K562 (cell line): ENCODE data around the gene LAMB4. TPM values are rescaled to one million over a fixed set of nuclear protein-coding genes. Genes with fewer than 3 reads are reported as not detected.

Experiments
- ATAC-seq: fragments of 200-7000 bp; cut with Tn5 transposase; 3 replicates; pipeline ENCODE4 v1.9.1; 2020; ENCODE audit warnings: moderate library complexity
- BruUV-seq: library from RNA; stranded (reverse); fragments of 400-500 nt; replicated peaks from 2 replicates; lab custom pipeline; 2021; lab: Mats Ljungman, UMichigan
- CTCF ChIA-PET: fragments of 300-600 bp; formaldehyde crosslinking; extraction: SDS; loops from one replicate; lab custom pipeline; 2021; ENCODE audit warnings: low intra/inter-chr PET ratio; lab: Yijun Ruan, JAX
- POLR2A ChIA-PET: fragments of 300-600, 350-650 bp; sonication (Branson Sonifier 250); formaldehyde crosslinking; extraction: SDS; loops from one replicate; lab custom pipeline; 2021; ENCODE audit warnings: antibody characterized with exemption, inconsistent platforms; lab: Yijun Ruan, JAX
- DNase-seq, 4 experiments: peaks; one replicate each; pipeline versions ENCODE4 v3.0.0 to v3.0.0-alpha.2; 2011 to 2018; ENCODE audit warnings: low spot score in 3 of 4, mixed read lengths in 3 of 4; ENCODE audit errors: extremely low read depth in 1 of 4
- FAIRE-seq: peaks from 2 replicates; lab custom pipeline; 2011; peaks lifted over from hg19 to GRCh38; lab: Jason Lieb, UNC
- H2AFZ ChIP-seq: 2 replicates; pipeline ENCODE4 v1.6.0; 2011; ENCODE audit warnings: low read depth, low read length, control low read depth, inconsistent platforms
- H3K27ac ChIP-seq: fragments of 200-600 bp; 3 replicates; pipeline ENCODE4 v1.8.0; 2011; ENCODE audit warnings: low read depth, mild to moderate bottlenecking, control low read depth, inconsistent platforms, low read length, moderate library complexity, mixed read lengths; ENCODE audit errors: extremely low read depth
- H3K27me3 ChIP-seq, 2 experiments: fragments of 300-600 bp in 1 of 2; 2 replicates in 1 of 2; 3 replicates in 1 of 2; pipeline versions ENCODE4 v1.6.0 to v1.8.0; 2011; ENCODE audit warnings: inconsistent platforms in 2 of 2, low read length in 2 of 2, mild to moderate bottlenecking in 1 of 2, mixed read lengths in 1 of 2, moderate library complexity in 1 of 2; ENCODE audit not compliant: control insufficient read depth in 2 of 2, insufficient read depth in 2 of 2
- H3K36me3 ChIP-seq: fragments of 300-600 bp; 3 replicates; pipeline ENCODE4 v1.8.0; 2011; ENCODE audit warnings: mild to moderate bottlenecking, low read length, inconsistent platforms; ENCODE audit not compliant: control insufficient read depth, insufficient read depth
- H3K4me1 ChIP-seq, 2 experiments: fragments of 200-600 bp in 1 of 2; replicated peaks in 1 of 2; 2 replicates in 1 of 2; 3 replicates in 1 of 2; pipeline versions ENCODE4 v1.5.1 to v1.8.0; 2011; ENCODE audit warnings: inconsistent platforms in 2 of 2, low read length in 2 of 2, mild to moderate bottlenecking in 1 of 2, mixed read lengths in 1 of 2, moderate library complexity in 1 of 2; ENCODE audit not compliant: control insufficient read depth in 2 of 2, insufficient read depth in 2 of 2
- H3K4me2 ChIP-seq: 2 replicates; pipeline ENCODE4 v1.6.1; 2011; ENCODE audit warnings: low read length, control low read depth, inconsistent platforms, mixed read lengths; ENCODE audit not compliant: insufficient read depth
- H3K4me3 ChIP-seq: fragments of 200-600 bp; sonication (generic), shearing (Covaris generic); 2 replicates; pipeline ENCODE4 v1.5.1; 2016; ENCODE audit warnings: control low read depth, inconsistent platforms
- H3K79me2 ChIP-seq: fragments of 200-600 bp; 3 replicates; pipeline ENCODE4 v1.8.0; 2011; ENCODE audit warnings: low read length, inconsistent platforms; ENCODE audit not compliant: control insufficient read depth, insufficient read depth
- H3K9ac ChIP-seq, 2 experiments: 2 replicates each; pipeline versions ENCODE4 v1.6.0 to v1.6.1; 2011; ENCODE audit warnings: low read depth in 2 of 2, low read length in 2 of 2, control low read depth in 1 of 2, inconsistent platforms in 1 of 2, mild to moderate bottlenecking in 1 of 2, mixed read lengths in 1 of 2; ENCODE audit not compliant: insufficient read depth in 1 of 2
- H3K9me1 ChIP-seq: one replicate; pipeline ENCODE4 v1.6.0; 2011; ENCODE audit warnings: inconsistent platforms, mild to moderate bottlenecking, low read length, moderate library complexity; ENCODE audit not compliant: control insufficient read depth, insufficient read depth
- H3K9me3 ChIP-seq: replicated peaks from 2 replicates; pipeline ENCODE4 v1.5.1; 2011; ENCODE audit warnings: low read depth, low read length, inconsistent platforms; ENCODE audit not compliant: control insufficient read depth, insufficient read depth
- H4K20me1 ChIP-seq: replicated peaks from 2 replicates; pipeline ENCODE4 v1.6.1; 2011; ENCODE audit warnings: low read length, inconsistent platforms, mixed read lengths; ENCODE audit not compliant: control insufficient read depth, insufficient read depth
- CBX8 ChIP-seq: fragments of 200-600 bp; sonication (generic); IDR thresholded peaks from 2 replicates; pipeline ENCODE4 v1.6.1; 2012; ENCODE audit warnings: borderline replicate concordance, mixed run types, low read depth, mild to moderate bottlenecking, moderate library complexity, mixed read lengths, low read length, control low read depth, inconsistent platforms; ENCODE audit not compliant: poor library complexity, severe bottlenecking; ENCODE audit errors: extremely low read depth
- DPF2 ChIP-seq: fragments of 450-650 bp; IDR thresholded peaks from 2 replicates; pipeline ENCODE4 v1.6.1; 2016
- L3MBTL2 ChIP-seq: fragments of 450-650 bp; IDR thresholded peaks from 2 replicates; pipeline ENCODE4 v1.6.1; 2016; ENCODE audit warnings: mild to moderate bottlenecking, moderate library complexity
- LCOR ChIP-seq: sonication (generic); formaldehyde crosslinking; IDR thresholded peaks from 2 replicates; pipeline ENCODE4 v1.8.0; 2022; ENCODE audit warnings: mild to moderate bottlenecking, missing genetic modification reagents
- MTA2 ChIP-seq: fragments of 450-650 bp; IDR thresholded peaks from 2 replicates; pipeline ENCODE4 v1.6.1; 2016; ENCODE audit warnings: low read depth
- MYBL2 ChIP-seq, 2 experiments: fragments of 450-650 bp in 1 of 2; sonication (generic) in 1 of 2; formaldehyde crosslinking in 1 of 2; IDR thresholded peaks; 2 replicates each; pipeline versions ENCODE4 v1.6.1 to v1.8.1; 2017 to 2022; ENCODE audit warnings: borderline replicate concordance in 1 of 2, inconsistent platforms in 1 of 2, low read depth in 1 of 2, mild to moderate bottlenecking in 1 of 2, missing genetic modification reagents in 1 of 2, moderate library complexity in 1 of 2
- NR2C1 ChIP-seq, 2 experiments: fragments of 450-650 bp; IDR thresholded peaks; 2 replicates each; pipeline ENCODE4 v1.6.1; 2017; ENCODE audit warnings: mild to moderate bottlenecking in 2 of 2, antibody characterized with exemption in 1 of 2, inconsistent platforms in 1 of 2, missing compliant biosample characterization in 1 of 2, missing genetic modification characterization in 1 of 2
- NR2C2 ChIP-seq, 2 experiments: fragments of 200-800 bp in 1 of 2; sonication (Bioruptor generic) in 1 of 2; sonication (generic) in 1 of 2; formaldehyde crosslinking in 1 of 2; IDR thresholded peaks; 2 replicates each; pipeline versions ENCODE4 v1.6.1 to v1.8.0; 2016 to 2022; ENCODE audit warnings: mild to moderate bottlenecking in 1 of 2, missing compliant biosample characterization in 1 of 2, missing genetic modification characterization in 1 of 2, missing genetic modification reagents in 1 of 2
- SMARCA4 ChIP-seq: fragments of 450-650 bp; IDR thresholded peaks from 2 replicates; pipeline ENCODE4 v1.6.1; 2016
- STAT5A ChIP-seq: IDR thresholded peaks from 2 replicates; pipeline ENCODE4 v1.6.1; 2012; ENCODE audit warnings: low read length, inconsistent platforms, borderline replicate concordance
- TEAD4 ChIP-seq, 2 experiments: sonication (generic) in 1 of 2; formaldehyde crosslinking in 1 of 2; IDR thresholded peaks; 2 replicates each; pipeline versions ENCODE4 v1.6.1 to v1.8.0; 2012 to 2022; ENCODE audit warnings: borderline replicate concordance in 1 of 2, inconsistent platforms in 1 of 2, low read length in 1 of 2, mild to moderate bottlenecking in 1 of 2, missing genetic modification reagents in 1 of 2
- ZNF224 ChIP-seq: sonication (generic); formaldehyde crosslinking; IDR thresholded peaks from 2 replicates; pipeline ENCODE4 v1.8.0; 2022; ENCODE audit warnings: mild to moderate bottlenecking, missing genetic modification reagents
- ZNF79 ChIP-seq: fragments of 250-450 bp; sonication (Bioruptor Pico); IDR thresholded peaks from 2 replicates; pipeline ENCODE4 v1.4.0; 2020; ENCODE audit warnings: low read depth, mild to moderate bottlenecking, moderate library complexity
- WGBS: fragments of 100-300 bp; shearing (Covaris generic); methylation state at CpG from one replicate; pipeline ENCODE4 v1.1.6; 2016; ENCODE audit warnings: low coverage, mixed read lengths; ENCODE audit not compliant: insufficient coverage; ENCODE audit errors: missing lambda C conversion rate; 5-methylcytosine and 5-hydroxymethylcytosine counted together
- in situ Hi-C: fragments of 300-500 bp; cut with MboI; formaldehyde crosslinking; loops from 4 replicates; pipeline ENCODE4 v1.15.0; 2018; ENCODE audit warnings: inconsistent platforms, mixed read lengths
- intact Hi-C: fragments of 100-400 bp; cut with micrococcal nuclease; formaldehyde crosslinking; loops from 2 replicates; pipeline ENCODE4 v1.14.2; 2022
- polyA plus RNA-seq, 8 experiments: library from polyadenylated mRNA; depleted of rRNA in 4 of 8; stranded (reverse) in 5 of 8; unstranded in 3 of 8; fragments of >200 nt; fragmentation: Nextera tagmentation in 2 of 8; fragmentation: Illumina TruSeq in 1 of 8; extraction: Ambion mirVana in 2 of 8; extraction: Trizol in 1 of 8; gene quantifications; 2 replicates each; pipeline versions ENCODE4 v1.2.1 to v1.2.3, GENCODE V29; 2011 to 2014; ENCODE audit warnings: inconsistent platforms in 1 of 8, missing spikeins in 1 of 8
- total RNA-seq, 7 experiments: library from RNA; depleted of rRNA in 6 of 7; stranded (reverse); fragments of >200 nt in 6 of 7; fragmentation: Illumina TruSeq in 2 of 7; extraction: Trizol in 2 of 7; gene quantifications; 2 replicates each; pipeline versions ENCODE4 v1.2.1 to v1.2.3, GENCODE V29; 2011 to 2021; ENCODE audit warnings: low replicate concordance in 1 of 7
- TF ChIP-seq, protein P1 (sequence below): fragments of 250-450 bp; sonication (Bioruptor Pico); IDR thresholded peaks from 2 replicates; pipeline ENCODE4 v1.8.0; 2022; ENCODE audit warnings: moderate library complexity, mild to moderate bottlenecking, inconsistent platforms
- TF ChIP-seq, protein P2 (sequence below), 2 experiments: IDR thresholded peaks; 2 replicates each; pipeline ENCODE4 v1.6.1; 2012; ENCODE audit warnings: improper control_type of control experiment in 2 of 2, low read depth in 2 of 2, low read length in 2 of 2, borderline replicate concordance in 1 of 2

Gene LAMB4
- total and polyA plus RNA-seq, 9 of the 15 experiments (the other 6 are each of a cell fraction or from before 2014, with no cell fraction given): 0.06 to 0.13 (median 0.07) TPM; not detected in 6

DNA sequence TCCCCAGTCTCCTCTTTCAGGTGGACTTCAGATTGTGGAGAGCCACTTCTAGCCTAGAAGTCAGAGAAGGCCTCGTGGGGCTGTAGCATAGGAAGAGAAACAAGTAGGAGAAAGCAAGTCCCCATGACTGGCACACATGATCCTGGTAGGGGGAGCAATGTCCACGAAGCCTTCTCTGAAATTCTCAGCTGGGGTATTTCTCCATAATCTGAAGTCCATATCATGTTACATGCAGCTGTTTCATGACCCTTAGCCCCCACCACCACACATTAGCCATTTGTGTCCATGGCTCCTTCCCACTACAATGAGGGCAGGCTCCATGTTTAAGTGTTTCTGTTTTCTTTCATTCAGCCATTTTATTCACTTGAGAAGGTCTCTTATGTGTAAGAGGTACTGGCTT, 43.2 kb downstream of the LAMB4 start:
- ChIA-PET CTCF (no interaction called here), POLR2A (interaction anchor here (0.9 to 1.0 kb wide), 2 partner anchors 9 to 19 kb away, joined by 3 read pairs; no protein-coding TSS in a partner anchor)
- H2AFZ ChIP-seq: peak overlapping the region; percentile 80
- TF ChIP-seq STAT5A (peak; percentile 59), TEAD4 (IDR thresholded peaks at IDR 0.05; ENCODE audit: low read length) (peak; percentile 85), TEAD4 (CRISPR knock-in tag; IDR thresholded peaks at IDR 0.05; ENCODE audit: borderline replicate concordance) (no peak), NR2C1 (IDR thresholded peaks at IDR 0.05) (peak; percentile 54; the same call in 1 of the 2 replicates), NR2C1 (tag; IDR thresholded peaks at IDR 0.05) (peak; percentile 70), LCOR (CRISPR knock-in tag) (0 out of 2 replicates have a peak, but pooled peaks have one; percentile 31), DPF2 (0 out of 2 replicates have a peak, but pooled peaks have one; percentile 71), MTA2 (0 out of 2 replicates have a peak, but pooled peaks have one; percentile 39), ZNF224 (no peak), MYBL2 (IDR thresholded peaks at IDR 0.05; ENCODE audit: low read depth) (no peak), MYBL2 (CRISPR knock-in tag; IDR thresholded peaks at IDR 0.05; ENCODE audit: borderline replicate concordance) (no peak), L3MBTL2 (peak; percentile 49; the same call in 1 of the 2 replicates), SMARCA4 (peak; percentile 56), ZNF79 (CRISPR knock-in tag) (no peak), NR2C2 (CRISPR knock-in tag; IDR thresholded peaks at IDR 0.05) (no peak), NR2C2 (tag; IDR thresholded peaks at IDR 0.05) (peak; percentile 30; the same call in 1 of the 2 replicates), CBX8 (no peak)
- TF ChIP-seq, protein P1, sequence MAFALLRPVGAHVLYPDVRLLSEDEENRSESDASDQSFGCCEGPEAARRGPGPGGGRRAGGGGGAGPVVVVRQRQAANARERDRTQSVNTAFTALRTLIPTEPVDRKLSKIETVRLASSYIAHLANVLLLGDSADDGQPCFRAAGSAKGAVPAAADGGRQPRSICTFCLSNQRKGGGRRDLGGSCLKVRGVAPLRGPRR: no peak
- TF ChIP-seq, protein P2, sequence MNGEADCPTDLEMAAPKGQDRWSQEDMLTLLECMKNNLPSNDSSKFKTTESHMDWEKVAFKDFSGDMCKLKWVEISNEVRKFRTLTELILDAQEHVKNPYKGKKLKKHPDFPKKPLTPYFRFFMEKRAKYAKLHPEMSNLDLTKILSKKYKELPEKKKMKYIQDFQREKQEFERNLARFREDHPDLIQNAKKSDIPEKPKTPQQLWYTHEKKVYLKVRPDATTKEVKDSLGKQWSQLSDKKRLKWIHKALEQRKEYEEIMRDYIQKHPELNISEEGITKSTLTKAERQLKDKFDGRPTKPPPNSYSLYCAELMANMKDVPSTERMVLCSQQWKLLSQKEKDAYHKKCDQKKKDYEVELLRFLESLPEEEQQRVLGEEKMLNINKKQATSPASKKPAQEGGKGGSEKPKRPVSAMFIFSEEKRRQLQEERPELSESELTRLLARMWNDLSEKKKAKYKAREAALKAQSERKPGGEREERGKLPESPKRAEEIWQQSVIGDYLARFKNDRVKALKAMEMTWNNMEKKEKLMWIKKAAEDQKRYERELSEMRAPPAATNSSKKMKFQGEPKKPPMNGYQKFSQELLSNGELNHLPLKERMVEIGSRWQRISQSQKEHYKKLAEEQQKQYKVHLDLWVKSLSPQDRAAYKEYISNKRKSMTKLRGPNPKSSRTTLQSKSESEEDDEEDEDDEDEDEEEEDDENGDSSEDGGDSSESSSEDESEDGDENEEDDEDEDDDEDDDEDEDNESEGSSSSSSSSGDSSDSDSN (IDR thresholded peaks at IDR 0.05; ENCODE audit: borderline replicate concordance in 1 of 2, low read depth in 2 of 2, low read length in 2 of 2): no peak

More for the DNA sequence above, 43.2 kb downstream of the LAMB4 start:
- Histone ChIP-seq H3K27me3 (no peaks in the 10 kb centered on the region), H3K4me3 (no peak overlapping the region), H3K4me1 (peaks cover 36 to 56% of the 10 kb centered on the region in 2 experiments), H4K20me1 (no peaks in the 10 kb centered on the region), H3K79me2 (no peaks in the 10 kb centered on the region), H3K9me1 (no peaks in the 10 kb centered on the region), H3K36me3 (no peaks in the 10 kb centered on the region), H3K9ac (peak overlapping the region in 1 of 2 experiments; percentile 11; a peak in 1 of 4 replicates), H3K4me2 (peak overlapping the region; percentile 11; the same call in 1 of the 2 replicates), H3K27ac (peak overlapping the region; percentile 3; the same call in 1 of the 3 replicates), H3K9me3 (no peaks in the 10 kb centered on the region)
- in situ Hi-C loops (no loop called here), intact Hi-C loops (no loop called here)
- DNase-seq (peak; percentile 48 to 64 (median 58)), FAIRE-seq (peak; percentile 35), ATAC-seq (peak; percentile 47)
- WGBS: 11% methylated on average over 2 of the region's 2 CpGs
- no TSS peak for BruUV-seq
